Endodermal cell (in vitro differentiated cells): ENCODE measurements around the gene AHRR. TPM values are rescaled to one million over a fixed set of nuclear protein-coding genes. Genes with fewer than 3 reads are reported as not detected.

ENCODE experiments used
- DNase-seq: peaks from one replicate; pipeline ENCODE4 v3.0.0-alpha.2; 2017
- H3K27ac ChIP-seq: 2 replicates; pipeline ENCODE4 v1.5.1; 2013; ENCODE audit warnings: mild to moderate bottlenecking, low read depth, low read length, moderate library complexity
- H3K27me3 ChIP-seq: 2 replicates; pipeline ENCODE4 v1.6.1; 2013; ENCODE audit warnings: mild to moderate bottlenecking, low read length, moderate library complexity; ENCODE audit not compliant: insufficient read depth, control insufficient read depth, poor library complexity, severe bottlenecking
- H3K36me3 ChIP-seq: 2 replicates; pipeline ENCODE4 v1.7.0; 2013; ENCODE audit warnings: mild to moderate bottlenecking, low read length, moderate library complexity; ENCODE audit not compliant: control insufficient read depth, insufficient read depth
- H3K4me1 ChIP-seq: one replicate; pipeline ENCODE4 v1.7.0; 2013; ENCODE audit warnings: low read length; ENCODE audit not compliant: control insufficient read depth, insufficient read depth
- H3K4me3 ChIP-seq: 2 replicates; pipeline ENCODE4 v1.5.1; 2013; ENCODE audit warnings: mild to moderate bottlenecking, low read length, moderate library complexity
- H3K9ac ChIP-seq: 2 replicates; pipeline ENCODE4 v1.6.1; 2013; ENCODE audit warnings: mild to moderate bottlenecking, low read length, moderate library complexity; ENCODE audit not compliant: poor library complexity, severe bottlenecking; ENCODE audit errors: extremely low read depth
- H3K9me3 ChIP-seq: 2 replicates; pipeline ENCODE4 v1.6.1; 2013; ENCODE audit warnings: mild to moderate bottlenecking, low read length, moderate library complexity; ENCODE audit not compliant: control insufficient read depth
- H3K27ac Mint-ChIP-seq: 2 replicates; pipeline ENCODE4 v1.8.0; 2020; ENCODE audit warnings: mixed read lengths
- H3K27me3 Mint-ChIP-seq: 2 replicates; pipeline ENCODE4 v1.8.0; 2021; ENCODE audit warnings: mild to moderate bottlenecking, mixed read lengths; ENCODE audit not compliant: insufficient read depth
- H3K36me3 Mint-ChIP-seq: 2 replicates; pipeline ENCODE4 v1.8.0; 2020; ENCODE audit warnings: low read depth, mixed read lengths
- H3K4me1 Mint-ChIP-seq: 2 replicates; pipeline ENCODE4 v1.8.0; 2020; ENCODE audit warnings: mixed read lengths
- H3K4me3 Mint-ChIP-seq: 2 replicates; pipeline ENCODE4 v1.8.0; 2020; ENCODE audit warnings: mild to moderate bottlenecking, moderate library complexity, mixed read lengths
- H3K9me3 Mint-ChIP-seq: 2 replicates; pipeline ENCODE4 v1.8.0; 2020; ENCODE audit warnings: mild to moderate bottlenecking, mixed read lengths
- CTCF ChIP-seq: fragments of 200-600 bp; sonication (generic); conservative IDR thresholded peaks from 2 replicates; pipeline ENCODE4 v1.5.0; 2021; ENCODE audit warnings: antibody characterized with exemption, mild to moderate bottlenecking
- WGBS, 2 experiments: methylation state at CpG; one replicate each; pipeline versions ENCODE4 v1.1.5 to v1.1.7; 2013; ENCODE audit warnings: missing lambda C conversion rate in 2 of 2, mixed read lengths in 1 of 2; ENCODE audit not compliant: insufficient coverage in 1 of 2, insufficient read length in 1 of 2; 5-methylcytosine and 5-hydroxymethylcytosine counted together
- total RNA-seq, 2 donors: library from RNA; stranded (reverse); fragmentation: NEBNext Ultra II Directional in 1 of 2; extraction: Animal tissue kit (Norgen Biotek cat#: 25700) in 1 of 2; gene quantifications; 2 replicates in 1 of 2; 3 replicates in 1 of 2; pipeline ENCODE4 v1.2.1, GENCODE V29; 2021

The AHRR gene
- total RNA-seq, 2 donors from 2014 or later = 1.4 to 2.0 TPM

- peaks cover 2% of the 10 kb centered on the region for H3K9me3 Mint-ChIP-seq
- no peak overlapping the region for H3K27ac ChIP-seq
Measured at GRCh38 chr5:337563-338130, 16.1 kb downstream of the AHRR start.

GRCh38 chr5:342501-343460, 21.3 kb downstream of the AHRR start:
- H3K36me3 ChIP-seq = no peaks in the 10 kb centered on the region
- Mint-ChIP-seq H3K36me3 (no peaks in the 10 kb centered on the region), H3K4me3 (no peak overlapping the region), H3K27ac (no peak overlapping the region), H3K9me3 (peaks cover 5% of the 10 kb centered on the region), H3K27me3 (peaks cover 28% of the 10 kb centered on the region), H3K4me1 (peaks cover 10% of the 10 kb centered on the region)
- H3K9ac ChIP-seq = no peak overlapping the region
- H3K9me3 ChIP-seq = no peaks in the 10 kb centered on the region
- H3K27me3 ChIP-seq = peaks cover 18% of the 10 kb centered on the region
- WGBS, 2 experiments = 92 to 95% methylated on average over 22 to 27 of the region's 27 CpGs
- no peak for TF ChIP-seq CTCF
- no peak for DNase-seq
- no peaks in the 10 kb centered on the region for H3K4me1 ChIP-seq
- no peak overlapping the region for H3K27ac ChIP-seq
- H3K4me3 ChIP-seq = no peak overlapping the region

More at GRCh38 chr5:337563-338130, 16.1 kb downstream of the AHRR start:
- Mint-ChIP-seq H3K4me3 (no peak overlapping the region), H3K27me3 (peaks cover 29% of the 10 kb centered on the region), H3K27ac (no peak overlapping the region), H3K36me3 (no peaks in the 10 kb centered on the region), H3K4me1 (no peaks in the 10 kb centered on the region)
- H3K36me3 ChIP-seq = no peaks in the 10 kb centered on the region
- peak; percentile 78 for DNase-seq
- H3K9me3 ChIP-seq = no peaks in the 10 kb centered on the region
- peaks cover 4% of the 10 kb centered on the region for H3K27me3 ChIP-seq
- H3K4me1 ChIP-seq = no peaks in the 10 kb centered on the region
- no peak overlapping the region for H3K9ac ChIP-seq
- WGBS, 2 experiments = 67 to 74% methylated on average over 10 to 12 of the region's 12 CpGs
- TF ChIP-seq CTCF = peak; percentile 74
- H3K4me3 ChIP-seq = no peak overlapping the region

GRCh38 chr5:343461-344401, 22.2 kb downstream of the AHRR start:
- H3K27ac Mint-ChIP-seq = no peak overlapping the region
- no peaks in the 10 kb centered on the region for H3K36me3 Mint-ChIP-seq
- 44 to 77% methylated on average over 27 to 98 of the region's 102 CpGs for WGBS, 2 experiments
- peak; percentile 83 for DNase-seq
- Histone ChIP-seq H3K4me1 (no peaks in the 10 kb centered on the region), H3K27me3 (peaks cover 18% of the 10 kb centered on the region), H3K27ac (no peak overlapping the region), H3K9ac (no peak overlapping the region), H3K36me3 (no peaks in the 10 kb centered on the region), H3K4me3 (no peak overlapping the region), H3K9me3 (no peaks in the 10 kb centered on the region)
- H3K4me3 Mint-ChIP-seq = peak overlapping the region; percentile 49
- TF ChIP-seq CTCF = no peak
- peaks cover 5% of the 10 kb centered on the region for H3K9me3 Mint-ChIP-seq
- H3K4me1 Mint-ChIP-seq = peaks cover 10% of the 10 kb centered on the region
- H3K27me3 Mint-ChIP-seq = peaks cover 28% of the 10 kb centered on the region
